ENCODE measurements around the gene CHST12. TPM values are rescaled to one million over a fixed set of nuclear protein-coding genes. Genes with fewer than 3 reads are reported as not detected.
A peak's percentile ranks its signal among the peaks of the same experiment; 100 is the strongest.
"Not testable (repeated sequence)": the region's sequence is repeated elsewhere in the genome, so short reads cannot be mapped to it uniquely, and the experiment has no call there.

The CHST12 gene
- total RNA-seq, 2 donors from 2014 or later = 8.7 to 8.8 TPM

- no peaks in the 10 kb centered on the region for H3K36me3 ChIP-seq
- intact Hi-C loops (cut with DNase I) = no loop called here
- DNase-seq = no peak
- H3K27ac ChIP-seq = no peak overlapping the region
- no peaks in the 10 kb centered on the region for H3K27me3 ChIP-seq
- no peak overlapping the region for H3K4me3 ChIP-seq
- no peaks in the 10 kb centered on the region for H3K4me1 ChIP-seq
- H3K9ac ChIP-seq (ENCODE audit: low read depth in 2 of 2, low read length in 2 of 2) = no peak overlapping the region
- TF ChIP-seq CTCF (IDR thresholded peaks at IDR 0.05) = no peak
- no peaks in the 10 kb centered on the region for H3K9me3 ChIP-seq
Observed at GRCh38 chr7:2388637-2388954, 14.8 kb upstream of the CHST12 start.

GRCh38 chr7:2390020-2390816 is 13.2 kb upstream of the CHST12 start:
- H3K4me1 ChIP-seq; H3K4me3 ChIP-seq; DNase-seq; H3K27me3 ChIP-seq; H3K9ac ChIP-seq (ENCODE audit: low read depth in 2 of 2, low read length in 2 of 2); H3K27ac ChIP-seq; H3K9me3 ChIP-seq; intact Hi-C loops (cut with DNase I); H3K36me3 ChIP-seq: not testable (repeated sequence)

GRCh38 chr7:2393706-2394105 is 9.7 kb upstream of the CHST12 start:
- intact Hi-C loops (cut with DNase I) = no loop called here
- peak overlapping the region in 1 of 2 donors; percentile 12 for H3K9ac ChIP-seq (ENCODE audit: low read depth in 2 of 2, low read length in 2 of 2)
- H3K36me3 ChIP-seq = no peaks in the 10 kb centered on the region
- no peak overlapping the region for H3K4me3 ChIP-seq
- TF ChIP-seq CTCF (IDR thresholded peaks at IDR 0.05) = no peak
- H3K4me1 ChIP-seq = no peaks in the 10 kb centered on the region
- H3K27ac ChIP-seq = no peak overlapping the region
- H3K27me3 ChIP-seq = no peaks in the 10 kb centered on the region
- no peak for DNase-seq
- H3K9me3 ChIP-seq = no peaks in the 10 kb centered on the region

GRCh38 chr7:2394566-2395082 is 8.8 kb upstream of the CHST12 start:
- no peak for TF ChIP-seq CTCF (IDR thresholded peaks at IDR 0.05)
- no peak for DNase-seq
- no peaks in the 10 kb centered on the region for H3K9me3 ChIP-seq
- H3K9ac ChIP-seq (ENCODE audit: low read depth in 2 of 2, low read length in 2 of 2) = no peak overlapping the region
- no peaks in the 10 kb centered on the region for H3K27me3 ChIP-seq
- intact Hi-C loops (cut with DNase I) = no loop called here
- H3K4me3 ChIP-seq = no peak overlapping the region
- no peak overlapping the region for H3K27ac ChIP-seq
- no peaks in the 10 kb centered on the region for H3K36me3 ChIP-seq
- H3K4me1 ChIP-seq = no peaks in the 10 kb centered on the region

DNA sequence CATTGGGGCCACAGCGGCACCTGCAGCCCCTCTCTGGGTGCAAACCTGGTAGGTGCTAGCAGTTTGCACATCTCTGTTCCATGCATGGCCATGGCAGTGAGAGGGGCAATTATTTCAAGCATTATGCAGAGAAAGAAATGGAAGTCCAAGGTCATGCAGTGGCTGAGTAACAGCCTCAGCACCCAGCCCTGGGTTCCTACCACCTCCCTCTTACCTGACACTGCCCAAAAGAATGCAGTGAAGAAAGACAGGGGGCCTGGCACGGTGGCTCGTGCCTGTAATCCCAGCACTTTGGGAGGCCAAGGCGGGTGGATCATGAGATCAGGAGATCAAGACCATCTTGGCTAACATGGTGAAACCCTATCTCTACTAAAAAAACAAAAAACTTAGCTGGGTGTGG is 4.9 kb upstream of the CHST12 start:
- H3K9ac ChIP-seq (ENCODE audit: low read depth in 2 of 2, low read length in 2 of 2) = no peak overlapping the region
- no peak for DNase-seq
- no peak overlapping the region for H3K4me3 ChIP-seq
- no peak for TF ChIP-seq CTCF (IDR thresholded peaks at IDR 0.05)
- no peaks in the 10 kb centered on the region for H3K4me1 ChIP-seq
- no peak overlapping the region for H3K27ac ChIP-seq
- H3K9me3 ChIP-seq = no peaks in the 10 kb centered on the region
- H3K27me3 ChIP-seq = no peaks in the 10 kb centered on the region
- H3K36me3 ChIP-seq = no peaks in the 10 kb centered on the region
- intact Hi-C loops (cut with DNase I) = no loop called here

- Histone ChIP-seq H3K4me3 (no peak overlapping the region), H3K36me3 (no peaks in the 10 kb centered on the region), H3K27me3 (no peaks in the 10 kb centered on the region), H3K9me3 (no peaks in the 10 kb centered on the region), H3K9ac (ENCODE audit: low read depth in 2 of 2, low read length in 2 of 2) (peak overlapping the region in 1 of 2 donors; percentile 26), H3K27ac (peak overlapping the region; percentile 14), H3K4me1 (peaks cover 7% of the 10 kb centered on the region)
- TF ChIP-seq CTCF (IDR thresholded peaks at IDR 0.05) = no peak
- intact Hi-C loops (cut with DNase I) = no loop called here
- peak; percentile 71 for DNase-seq
Observed at GRCh38 chr7:2399848-2400587, 3.4 kb upstream of the CHST12 start.

Data from colonic mucosa (tissue), 4 donors.